ENCODE measurements around the gene NOS2.
"Not testable (repeated sequence)": the region's sequence is repeated elsewhere in the genome, so short reads cannot be mapped to it uniquely, and the experiment has no call there.

Gene NOS2

GRCh38 chr17:27733773-27734172 is 66.6 kb downstream of the NOS2 start:
- Histone ChIP-seq H3K4me3 (ENCODE audit: insufficient read depth, low read length, poor library complexity, severe bottlenecking) (no peak overlapping the region), H3K27me3 (ENCODE audit: low read length) (no peaks in the 10 kb centered on the region), H2AFZ (ENCODE audit: low read depth, low read length, severe bottlenecking) (no peak overlapping the region), H3K9me3 (ENCODE audit: insufficient read depth, low read length) (no peaks in the 10 kb centered on the region), H3K36me3 (ENCODE audit: low read length) (no peaks in the 10 kb centered on the region), H3K9ac (ENCODE audit: low read length) (no peak overlapping the region), H3K79me2 (ENCODE audit: insufficient read depth, low read length) (no peaks in the 10 kb centered on the region), H3K27ac (ENCODE audit: low read depth, low read length) (no peak overlapping the region), H3K9me2 (replicated peaks; ENCODE audit: insufficient read depth, low read length) (no peaks in the 10 kb centered on the region), H4K20me1 (ENCODE audit: low read depth, low read length) (no peaks in the 10 kb centered on the region), H3F3A (ENCODE audit: insufficient read depth) (no peaks in the 10 kb centered on the region), H3K4me2 (ENCODE audit: low read depth, low read length, poor library complexity, severe bottlenecking) (no peak overlapping the region)
- no peak for TF ChIP-seq EZH2phosphoT487 (conservative IDR thresholded peaks at IDR 0.05; ENCODE audit: low read length)
- TF ChIP-seq CTCF (IDR thresholded peaks at IDR 0.05; ENCODE audit: insufficient read depth, low read length, poor library complexity, severe bottlenecking) = no peak

- H2AFZ ChIP-seq (ENCODE audit: low read depth, low read length, severe bottlenecking); H3K79me2 ChIP-seq (ENCODE audit: insufficient read depth, low read length); H3K4me2 ChIP-seq (ENCODE audit: low read depth, low read length, poor library complexity, severe bottlenecking); H3K9me3 ChIP-seq (ENCODE audit: insufficient read depth, low read length); H3K9me2 ChIP-seq (replicated peaks; ENCODE audit: insufficient read depth, low read length); H3K27ac ChIP-seq (ENCODE audit: low read depth, low read length); H3F3A ChIP-seq (ENCODE audit: insufficient read depth); H3K4me3 ChIP-seq (ENCODE audit: insufficient read depth, low read length, poor library complexity, severe bottlenecking); H3K27me3 ChIP-seq (ENCODE audit: low read length); H3K36me3 ChIP-seq (ENCODE audit: low read length); H4K20me1 ChIP-seq (ENCODE audit: low read depth, low read length); H3K9ac ChIP-seq (ENCODE audit: low read length): not testable (repeated sequence)
These were observed 67.6 kb downstream of the NOS2 start for GRCh38 chr17:27732746-27733145.

- not testable (repeated sequence) for H3K9ac ChIP-seq (ENCODE audit: low read length); H3K36me3 ChIP-seq (ENCODE audit: low read length); H3F3A ChIP-seq (ENCODE audit: insufficient read depth); H3K27ac ChIP-seq (ENCODE audit: low read depth, low read length); H3K27me3 ChIP-seq (ENCODE audit: low read length); H3K9me2 ChIP-seq (replicated peaks; ENCODE audit: insufficient read depth, low read length); H3K4me3 ChIP-seq (ENCODE audit: insufficient read depth, low read length, poor library complexity, severe bottlenecking); H3K79me2 ChIP-seq (ENCODE audit: insufficient read depth, low read length); H3K9me3 ChIP-seq (ENCODE audit: insufficient read depth, low read length); H2AFZ ChIP-seq (ENCODE audit: low read depth, low read length, severe bottlenecking); H3K4me2 ChIP-seq (ENCODE audit: low read depth, low read length, poor library complexity, severe bottlenecking); H4K20me1 ChIP-seq (ENCODE audit: low read depth, low read length)
These were observed 74.3 kb downstream of the NOS2 start for GRCh38 chr17:27725982-27726381.

- Histone ChIP-seq H4K20me1 (ENCODE audit: low read depth, low read length) (no peaks in the 10 kb centered on the region), H3K4me2 (ENCODE audit: low read depth, low read length, poor library complexity, severe bottlenecking) (no peak overlapping the region), H3K9ac (ENCODE audit: low read length) (no peak overlapping the region), H3F3A (ENCODE audit: insufficient read depth) (no peaks in the 10 kb centered on the region), H3K9me2 (replicated peaks; ENCODE audit: insufficient read depth, low read length) (no peaks in the 10 kb centered on the region), H3K27ac (ENCODE audit: low read depth, low read length) (no peak overlapping the region), H3K9me3 (ENCODE audit: insufficient read depth, low read length) (no peaks in the 10 kb centered on the region), H3K36me3 (ENCODE audit: low read length) (no peaks in the 10 kb centered on the region), H2AFZ (ENCODE audit: low read depth, low read length, severe bottlenecking) (no peak overlapping the region), H3K27me3 (ENCODE audit: low read length) (no peaks in the 10 kb centered on the region), H3K79me2 (ENCODE audit: insufficient read depth, low read length) (no peaks in the 10 kb centered on the region), H3K4me3 (ENCODE audit: insufficient read depth, low read length, poor library complexity, severe bottlenecking) (no peak overlapping the region)
- TF ChIP-seq CTCF (IDR thresholded peaks at IDR 0.05; ENCODE audit: insufficient read depth, low read length, poor library complexity, severe bottlenecking) (no peak), EZH2phosphoT487 (conservative IDR thresholded peaks at IDR 0.05; ENCODE audit: low read length) (no peak)
These were observed 78.5 kb downstream of the NOS2 start for GRCh38 chr17:27721797-27722196.

Measured in SU-DHL-6 (cell line).